ENCODE results near the gene TEX54.
"Not testable (repeated sequence)": the region's sequence is repeated elsewhere in the genome, so short reads cannot be mapped to it uniquely, and the experiment has no call there.

Gene TEX54

DNA sequence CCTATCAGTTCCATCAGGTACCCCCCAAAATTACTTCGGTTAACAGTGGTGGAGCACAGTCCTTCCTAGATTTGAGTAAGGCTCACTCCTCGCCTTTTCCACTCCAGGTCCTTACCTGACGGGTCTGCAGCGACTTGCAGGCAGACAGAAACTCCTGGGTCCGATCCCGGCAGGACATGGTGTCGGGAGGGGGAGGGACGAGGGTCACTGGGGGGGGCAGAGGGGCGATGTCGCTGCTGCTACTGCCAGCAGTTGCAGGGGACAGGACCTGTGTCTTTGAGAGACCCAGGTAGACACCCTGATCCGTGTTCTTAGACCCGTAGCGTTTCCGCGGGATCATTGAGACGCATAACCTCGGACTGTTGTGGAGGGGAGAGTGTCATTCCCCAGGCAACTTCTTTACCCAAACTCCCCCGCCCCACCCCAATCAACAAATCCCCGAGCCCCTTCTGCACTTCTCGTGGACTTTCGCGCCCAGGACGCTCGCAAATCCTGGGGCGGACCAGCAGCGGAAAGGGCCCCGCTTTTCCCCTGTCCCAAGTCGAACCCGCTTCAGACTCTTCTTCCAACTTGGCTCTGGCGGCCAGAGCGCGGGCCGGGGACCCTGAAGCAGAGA lies 1.6 kb downstream of the TEX54 start:
- DNase-seq: no peak

DNA sequence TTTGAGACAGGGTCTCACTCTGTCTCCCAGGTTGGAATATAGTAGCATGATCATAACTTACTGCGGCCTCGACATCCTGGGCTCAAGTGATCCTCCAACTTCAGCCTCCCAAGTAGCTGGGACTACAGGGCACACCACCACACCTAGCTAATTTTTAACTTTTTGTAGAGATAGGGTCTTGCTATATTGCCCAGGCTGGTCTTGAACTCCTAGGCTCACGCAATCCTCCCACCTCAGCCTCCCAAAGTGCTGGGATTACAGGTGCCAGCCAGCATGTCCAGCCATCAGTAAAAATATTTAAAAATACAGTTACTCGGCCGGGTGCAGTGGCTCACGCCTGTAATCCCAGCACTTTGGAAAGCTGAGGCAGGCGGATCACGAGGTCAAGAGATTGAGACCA lies 4.5 kb downstream of the TEX54 start:
- not testable (repeated sequence) for DNase-seq

DNA sequence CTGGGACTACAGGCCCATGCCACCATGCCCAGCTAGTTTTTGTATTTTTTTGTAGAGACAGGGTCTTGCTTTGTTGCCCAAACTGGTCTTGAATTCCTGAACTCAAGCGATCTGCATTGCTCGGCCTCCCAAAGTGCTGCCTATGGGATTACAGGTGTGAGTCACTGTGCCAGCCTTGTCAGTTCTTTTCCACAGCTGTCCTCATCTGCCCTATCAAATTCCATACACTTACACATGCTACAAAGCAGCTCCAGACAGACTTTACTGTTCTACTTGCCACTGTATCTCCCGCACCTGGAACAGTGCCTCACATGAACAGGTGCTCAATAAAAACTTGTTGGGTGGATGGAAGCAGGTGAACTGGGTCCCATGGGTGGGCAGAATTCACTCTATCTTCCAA lies 9.0 kb downstream of the TEX54 start:
- no peak for DNase-seq

DNA sequence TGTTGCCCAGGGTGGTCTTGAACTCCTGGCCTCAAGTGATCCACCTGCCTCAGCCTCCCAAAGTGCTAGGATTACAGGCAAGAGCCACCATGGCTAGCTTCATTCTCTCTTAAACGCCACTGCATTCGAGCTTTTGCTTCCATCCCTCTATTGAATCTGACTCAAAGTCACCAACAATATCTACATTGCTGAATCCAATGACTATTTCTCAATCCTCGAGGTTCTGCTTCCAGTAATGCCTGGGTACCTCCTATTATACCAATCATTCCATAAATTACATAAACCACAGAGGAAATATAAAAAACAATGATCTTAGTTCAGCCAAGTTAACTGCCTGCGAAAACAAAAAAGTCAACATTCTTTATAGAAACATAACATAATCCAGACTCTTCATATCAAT lies 15.5 kb downstream of the TEX54 start:
- no peak for DNase-seq

DNA sequence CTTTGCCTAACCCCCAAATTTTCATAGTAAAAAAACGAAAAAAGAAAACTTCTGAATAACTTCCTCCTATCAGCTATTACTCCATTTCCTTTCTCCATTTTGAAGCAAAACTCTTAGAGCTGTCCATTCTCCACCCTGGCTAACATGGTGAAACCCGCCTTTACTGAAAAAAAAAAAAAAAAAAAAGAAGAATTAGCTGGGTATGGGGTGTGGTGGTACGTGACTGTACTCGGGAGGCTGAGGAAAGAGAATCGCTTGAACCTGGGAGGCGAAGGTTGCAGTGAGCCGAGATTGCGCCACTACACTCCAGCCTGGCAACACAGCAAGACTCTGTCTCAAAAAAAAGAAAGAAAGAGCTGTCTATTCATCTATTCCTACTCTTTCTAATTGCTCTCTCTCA lies 16.1 kb downstream of the TEX54 start:
- no peak for DNase-seq

DNA sequence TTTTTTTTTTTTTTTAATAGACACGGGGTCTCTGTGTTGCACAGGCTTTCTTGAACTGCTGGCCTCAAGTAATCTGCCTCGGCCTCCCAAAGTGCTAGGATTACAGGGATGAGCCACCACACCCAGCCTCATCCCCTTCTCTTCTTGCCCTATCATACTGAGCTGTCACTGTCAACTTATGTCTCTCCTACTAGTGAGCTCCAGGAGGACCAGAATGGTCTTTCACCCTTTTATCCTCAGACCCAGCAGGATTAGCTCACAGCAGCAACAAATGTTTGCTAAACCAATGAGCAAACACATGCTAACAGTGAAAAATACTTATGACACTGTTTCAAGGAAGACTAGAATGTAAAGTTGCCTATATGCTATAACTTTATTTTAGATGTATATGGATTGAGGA lies 21.0 kb downstream of the TEX54 start:
- no peak for DNase-seq

DNA sequence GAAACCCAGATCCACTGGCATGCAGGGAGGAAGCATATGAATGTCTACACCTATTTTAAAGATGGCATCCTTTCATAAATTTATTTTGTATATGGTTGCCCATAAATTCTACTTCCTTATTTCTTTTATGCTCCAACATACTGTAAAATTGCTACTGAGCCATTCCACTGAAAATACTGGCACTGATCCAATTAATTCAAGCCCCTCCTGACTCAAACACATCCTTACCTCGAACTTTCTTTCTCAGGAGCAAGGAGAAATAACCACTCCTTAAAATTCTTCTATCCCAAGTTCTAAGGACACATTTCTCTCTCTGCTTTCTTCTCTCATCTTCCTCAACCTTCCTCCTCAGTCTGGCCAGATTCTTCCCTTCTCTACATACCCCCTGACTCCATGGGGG lies 21.9 kb downstream of the TEX54 start:
- DNase-seq: no peak

DNA sequence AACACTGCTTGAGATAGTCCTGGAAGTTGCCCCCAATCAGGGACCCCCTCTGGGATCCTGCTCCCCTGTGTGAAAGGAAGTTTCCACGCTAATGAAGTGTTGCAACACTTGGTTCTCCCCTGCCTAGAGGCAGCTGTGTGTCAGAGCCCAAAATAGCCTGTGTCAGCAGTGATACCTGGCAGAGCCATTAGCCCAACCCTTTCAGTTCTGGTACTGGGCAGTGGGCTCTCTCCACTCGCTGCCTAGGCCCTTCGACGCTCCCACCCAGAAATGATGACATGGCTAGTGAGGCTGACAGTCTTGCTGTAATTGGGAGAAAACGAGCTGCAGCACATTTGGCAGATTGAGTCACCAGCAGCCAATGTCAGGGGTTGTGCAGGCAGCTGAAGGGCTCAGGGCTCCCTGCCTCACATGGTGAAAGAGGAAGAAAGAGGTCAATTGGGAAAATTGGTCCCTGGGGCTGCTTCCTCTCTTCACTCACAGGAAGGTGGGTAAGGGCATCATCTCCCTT lies 26.0 kb downstream of the TEX54 start:
- DNase-seq: no peak

DNA sequence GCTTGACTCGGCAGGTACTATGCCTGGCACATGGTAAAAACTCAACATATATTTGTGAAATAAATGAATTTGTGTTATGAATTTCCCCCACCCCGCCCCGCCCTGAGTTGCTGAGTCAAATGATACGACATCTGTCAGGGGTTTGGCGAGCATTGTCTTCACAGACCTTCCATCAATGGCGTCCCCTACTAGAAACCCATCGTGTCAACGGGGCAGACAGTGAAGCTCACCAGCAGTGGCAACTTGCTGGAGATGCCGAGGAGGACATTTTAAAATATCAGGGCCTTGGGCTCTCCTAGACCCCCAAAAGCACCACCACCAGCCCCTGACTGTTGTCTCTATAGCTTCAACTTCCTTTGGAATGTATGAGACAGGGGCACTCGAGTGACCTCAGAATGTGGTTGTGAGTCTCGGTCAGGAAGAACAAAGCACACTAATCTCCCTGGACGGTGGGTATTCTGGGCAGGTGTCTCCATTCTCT lies 26.6 kb downstream of the TEX54 start:
- peak; percentile 66 for DNase-seq

DNA sequence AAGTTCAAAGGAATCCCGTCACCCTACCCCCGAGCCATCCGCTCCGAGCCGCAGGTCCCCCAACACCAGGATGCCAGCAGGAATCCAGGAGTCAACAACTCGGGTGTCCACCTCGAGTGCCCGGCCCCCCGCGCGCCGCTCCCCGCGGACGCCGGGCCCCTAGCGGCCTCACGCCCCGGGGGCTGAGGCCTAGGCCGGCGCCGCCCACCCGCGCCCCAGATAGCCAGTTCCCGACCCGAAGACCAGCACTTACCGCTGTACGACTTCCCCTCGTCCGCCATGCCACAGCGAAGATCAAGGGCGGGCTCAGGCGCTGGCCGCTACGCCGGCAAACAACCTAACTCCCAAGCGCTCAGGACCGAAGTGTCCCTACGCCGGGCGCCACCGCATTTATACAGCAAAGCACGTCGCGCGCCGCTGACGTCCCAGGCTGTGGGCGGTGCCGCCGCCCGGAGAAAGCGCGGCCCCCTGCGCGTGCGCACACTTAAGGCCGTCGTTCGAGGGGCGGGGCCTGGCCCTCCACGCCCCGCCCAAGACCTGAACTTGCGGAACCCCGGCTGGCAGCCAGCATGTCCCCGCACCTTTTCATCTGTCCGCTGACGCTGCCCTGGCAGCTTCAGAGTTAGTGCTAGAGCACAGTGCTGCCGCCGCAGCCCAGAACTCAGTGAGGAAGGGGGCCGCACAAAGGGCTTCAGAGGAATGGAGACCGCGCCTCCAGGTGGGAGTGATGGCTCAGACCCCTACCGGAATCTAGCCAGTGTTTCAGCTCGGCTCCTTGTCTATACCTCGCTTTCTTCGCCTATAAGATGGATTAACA lies 27.4 kb downstream of the TEX54 start, which contains the start of gene NXF1:
Gene NXF1 (minus strand): TSS at position 365 of the 817 bp plus-strand sequence. CDS start 84 bp downstream, at position 281.
- DNase-seq: peak; percentile 100

DNA sequence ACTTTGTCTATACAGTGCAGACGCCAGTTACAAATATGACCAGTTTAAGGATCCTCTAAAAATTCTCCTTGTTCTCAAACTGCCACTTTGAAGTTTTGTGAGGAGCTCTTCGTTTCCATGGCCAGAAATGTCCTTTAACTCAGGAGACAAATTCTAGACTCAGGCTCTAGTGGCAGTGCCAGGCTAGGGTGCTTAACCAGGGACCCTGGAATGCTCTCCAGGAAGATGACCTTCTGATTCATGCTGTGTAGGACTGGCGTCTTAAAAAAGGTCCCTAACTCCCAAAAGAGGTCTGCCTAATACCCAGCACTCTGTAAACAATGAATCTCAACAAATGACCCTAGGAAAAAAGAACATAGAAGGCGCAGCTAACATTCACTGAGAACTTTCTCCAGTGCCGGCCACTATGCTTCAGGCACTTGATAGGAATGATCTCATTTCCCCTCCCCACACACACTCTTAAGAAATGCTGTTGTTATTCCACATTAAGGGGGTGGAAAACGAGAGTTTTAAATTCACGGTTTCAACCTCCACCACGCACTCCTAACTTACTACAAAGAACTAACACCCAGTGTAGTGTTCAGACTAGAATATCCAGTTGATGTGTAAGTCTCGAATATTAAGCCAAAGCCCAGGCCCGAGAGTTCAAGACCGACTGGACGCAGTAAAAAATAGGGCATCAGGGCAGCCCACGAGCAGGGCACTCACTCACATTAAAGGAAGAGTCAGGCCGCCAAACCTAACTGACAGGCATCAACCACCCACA lies 28.1 kb downstream of the TEX54 start:
- no peak for DNase-seq

DNA sequence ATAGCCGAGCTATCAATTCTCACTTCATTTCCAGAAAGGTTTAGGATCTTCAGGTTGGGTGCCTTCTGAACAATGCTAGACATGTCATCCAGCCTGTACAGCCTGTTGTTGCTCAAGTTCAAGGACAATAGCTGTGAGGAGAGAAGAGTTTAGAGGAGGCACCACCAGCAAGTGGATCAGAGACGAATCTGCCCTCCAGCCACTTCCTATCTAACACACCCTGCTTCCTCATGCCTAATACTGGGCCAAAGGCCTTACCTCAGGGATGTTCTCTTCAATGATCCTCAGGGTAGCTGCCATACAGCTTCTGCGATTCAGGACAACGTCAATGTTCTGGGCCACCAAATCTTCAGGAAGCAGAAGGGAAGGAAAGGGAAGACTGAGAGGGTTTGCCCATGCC lies 31.6 kb downstream of the TEX54 start:
- DNase-seq: no peak

DNA sequence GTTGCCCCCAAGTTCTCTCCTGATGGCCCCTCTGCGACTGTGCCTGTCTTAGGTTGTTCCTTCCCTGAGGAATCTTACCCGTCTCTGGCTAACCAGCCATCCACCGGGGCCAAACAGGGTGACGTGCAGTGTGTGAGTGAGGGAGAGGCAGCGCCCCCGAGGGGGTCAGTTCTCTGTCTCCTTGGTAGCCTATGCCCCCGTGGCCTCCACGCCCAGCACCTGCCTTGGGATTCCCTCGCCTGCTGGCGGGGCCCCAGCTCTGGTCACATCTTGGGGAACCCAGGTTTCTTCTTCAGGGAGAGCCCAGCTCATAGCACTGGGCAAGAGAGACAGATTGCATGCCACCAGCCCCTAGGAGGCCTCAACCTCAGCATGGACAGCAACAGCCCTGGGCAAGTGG lies 33.2 kb downstream of the TEX54 start:
- DNase-seq: no peak

DNA sequence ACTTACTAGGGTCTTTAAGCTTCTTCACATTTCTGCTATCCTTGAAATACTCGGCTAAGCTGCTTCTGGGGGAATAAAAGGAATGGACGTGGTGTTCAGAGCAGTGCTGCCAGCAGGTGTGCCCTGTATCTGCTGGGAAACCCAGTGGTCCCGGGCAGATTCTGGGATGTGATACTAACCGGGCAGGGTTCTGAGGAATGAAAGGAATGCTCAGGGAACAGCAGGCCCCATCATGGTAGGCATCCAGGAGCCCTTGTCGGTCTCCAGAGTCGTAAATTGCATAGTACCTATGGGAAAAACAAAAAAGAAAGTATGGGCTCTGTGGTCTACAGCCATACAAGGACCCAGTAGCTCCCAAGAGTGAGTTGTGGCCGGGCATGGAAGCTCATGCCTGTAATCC lies 36.4 kb downstream of the TEX54 start:
- no peak for DNase-seq

DNA sequence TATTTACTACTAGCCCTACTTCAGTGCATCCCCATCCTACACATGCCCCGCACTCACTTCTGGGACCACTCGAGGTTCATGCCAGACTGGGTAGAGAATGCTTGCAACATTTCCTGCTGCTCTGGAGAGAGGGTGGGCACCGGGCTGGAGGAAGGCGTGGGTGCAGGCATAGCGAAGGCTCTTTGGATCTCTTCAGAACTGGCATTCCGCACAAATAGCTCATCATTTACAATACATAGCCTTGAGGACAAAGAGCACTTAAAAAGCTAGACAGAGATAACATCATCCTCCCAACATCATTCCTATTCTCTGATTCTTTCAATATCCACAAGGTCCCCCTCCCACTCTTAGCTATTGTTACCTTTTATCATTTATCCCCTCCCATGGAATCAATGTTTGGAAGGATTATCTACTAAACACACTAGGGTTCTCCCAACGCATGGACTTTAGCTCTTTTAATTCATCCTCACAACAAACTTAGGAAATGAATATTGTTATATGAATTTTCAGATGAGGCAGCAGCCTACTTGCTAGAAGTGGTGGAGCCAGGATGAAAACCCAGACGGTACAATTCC lies 38.4 kb downstream of the TEX54 start:
- no peak for DNase-seq

DNA sequence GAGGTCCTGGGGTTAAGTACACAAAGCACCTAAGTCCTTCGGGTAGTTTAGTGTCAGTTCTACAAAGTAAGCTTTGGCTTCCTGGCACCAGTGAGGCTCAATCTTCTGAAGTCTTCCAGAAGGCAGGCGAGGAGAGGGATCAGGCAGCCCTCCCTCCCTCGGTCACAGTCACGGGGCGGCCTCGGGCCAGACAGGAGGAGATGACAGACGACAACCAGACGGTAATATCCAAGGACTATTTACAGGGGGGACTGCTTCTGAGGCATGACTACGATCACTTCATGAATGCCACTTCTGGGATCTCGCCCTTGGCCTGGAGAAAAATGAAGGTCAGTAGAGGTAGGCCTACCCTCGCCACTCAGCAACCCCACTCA lies 40.5 kb downstream of the TEX54 start:
- no peak for DNase-seq

DNA sequence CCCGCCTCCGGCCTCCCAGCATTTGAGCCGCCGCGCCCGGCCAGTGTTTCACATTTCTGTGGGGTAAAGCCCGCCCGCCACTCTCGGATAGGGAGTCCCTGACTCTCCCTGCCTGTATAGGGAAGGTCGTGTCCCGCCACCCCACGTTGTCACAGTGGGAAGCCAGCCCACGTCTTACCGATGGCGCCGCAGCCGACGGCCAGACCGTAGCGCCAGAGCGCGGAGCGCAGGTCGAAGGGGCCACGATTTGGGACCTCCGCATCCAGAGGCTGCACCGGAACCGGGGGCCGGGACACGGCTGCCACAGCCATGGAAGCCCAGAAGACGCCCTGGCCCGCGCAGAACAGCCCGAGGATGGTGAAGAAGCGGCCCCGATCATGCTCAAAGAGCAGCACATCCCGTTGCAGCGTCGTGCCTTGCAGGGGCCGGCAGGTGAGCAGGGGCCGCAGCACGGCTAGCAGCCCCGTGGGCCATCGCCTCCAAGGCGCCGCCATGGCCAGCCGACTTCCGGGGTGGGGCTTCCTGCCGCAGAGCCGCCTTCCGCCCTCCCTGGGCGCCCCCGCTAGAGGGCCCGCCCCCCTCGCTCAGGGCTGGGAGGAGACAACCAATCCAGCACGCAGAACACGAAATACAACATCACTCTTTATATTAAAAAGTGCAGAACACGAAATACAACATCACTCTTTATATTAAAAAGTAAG lies 41.0 kb downstream of the TEX54 start, which contains the start of gene TMEM223:
Gene TMEM223 (minus strand): TSS at position 506 of the 701 bp plus-strand sequence. CDS start 12 bp downstream, at position 494.
- peak; percentile 93 for DNase-seq

DNA sequence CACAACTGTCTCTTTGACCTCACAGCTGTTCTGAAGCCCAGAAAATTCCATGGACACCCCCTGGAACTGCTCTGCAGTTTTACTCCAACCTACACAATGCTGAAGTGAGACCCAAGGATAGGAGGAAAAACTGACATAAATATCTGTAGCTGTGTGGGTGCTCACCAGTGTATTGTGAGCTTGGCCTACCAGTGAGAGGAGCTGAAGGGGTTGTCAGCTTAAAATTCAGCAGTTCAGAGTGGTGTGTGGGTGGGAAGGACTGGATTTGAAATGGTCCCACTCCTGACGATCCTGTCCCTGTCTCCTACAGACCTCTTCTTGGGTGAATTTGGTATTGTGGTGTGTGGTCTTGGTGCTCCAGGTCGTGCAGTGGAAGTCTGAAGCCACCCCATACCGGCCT lies 43.1 kb downstream of the TEX54 start:
- DNase-seq: no peak

DNA sequence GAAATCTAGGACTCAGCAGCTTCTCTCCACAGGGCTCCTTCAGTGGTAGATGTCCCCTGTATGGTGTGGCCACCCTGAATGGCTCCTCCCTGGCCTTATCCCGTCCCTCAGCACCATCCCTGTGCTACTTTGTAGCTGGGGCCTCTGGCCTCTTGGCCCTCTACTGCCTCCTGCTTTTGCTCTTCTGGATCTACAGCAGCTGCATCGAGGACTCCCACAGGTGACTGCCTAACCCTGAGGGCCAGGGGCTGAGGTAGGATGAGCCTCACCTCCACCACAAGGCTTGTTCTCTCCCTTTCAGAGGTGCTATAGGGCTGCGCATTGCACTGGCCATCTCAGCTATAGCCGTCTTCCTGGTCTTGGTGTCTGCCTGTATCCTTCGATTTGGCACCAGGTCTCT lies 43.6 kb downstream of the TEX54 start:
- no peak for DNase-seq

DNA sequence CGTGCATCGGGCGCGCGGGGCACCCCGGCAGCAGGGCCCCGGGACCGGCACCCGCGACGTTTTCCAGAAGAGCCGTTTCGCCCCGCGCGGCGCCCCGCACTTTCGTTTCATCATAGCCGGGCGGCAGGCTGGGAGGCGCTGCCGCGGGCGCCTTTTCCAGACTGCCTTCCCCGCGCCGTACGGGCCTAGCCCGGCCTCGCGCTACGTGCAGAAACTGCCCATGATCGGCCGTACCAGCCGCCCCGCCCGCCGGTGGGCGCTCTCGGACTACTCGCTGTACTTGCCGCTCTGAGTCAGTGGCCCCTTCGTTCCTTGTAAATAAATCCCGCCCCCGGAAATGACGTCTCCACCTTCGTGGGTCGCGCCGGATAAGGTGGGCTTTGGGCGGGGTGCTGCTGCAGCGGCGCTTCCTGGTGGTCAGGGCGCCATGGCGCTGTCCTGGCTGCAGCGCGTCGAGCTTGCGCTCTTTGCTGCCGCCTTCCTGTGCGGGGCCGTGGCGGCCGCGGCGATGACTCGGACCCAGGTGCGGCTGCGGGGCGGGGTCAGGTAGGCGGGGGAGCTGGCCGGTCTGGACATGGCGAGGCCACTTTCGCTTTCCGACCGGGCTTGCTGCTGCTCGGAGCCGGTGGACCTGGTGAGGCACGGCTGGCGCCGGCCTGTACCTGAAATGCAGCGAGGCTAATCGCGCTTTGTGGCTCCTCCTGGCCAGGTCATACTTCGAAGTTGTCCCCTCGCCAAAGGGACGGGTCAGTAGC lies 45.5 kb downstream of the TEX54 start, which contains the start of gene TMEM179B:
Gene TMEM179B (plus strand): TSS at position 398 of the 755 bp plus-strand sequence. CDS start 30 bp downstream, at position 428.
- DNase-seq: peak; percentile 99

DNA sequence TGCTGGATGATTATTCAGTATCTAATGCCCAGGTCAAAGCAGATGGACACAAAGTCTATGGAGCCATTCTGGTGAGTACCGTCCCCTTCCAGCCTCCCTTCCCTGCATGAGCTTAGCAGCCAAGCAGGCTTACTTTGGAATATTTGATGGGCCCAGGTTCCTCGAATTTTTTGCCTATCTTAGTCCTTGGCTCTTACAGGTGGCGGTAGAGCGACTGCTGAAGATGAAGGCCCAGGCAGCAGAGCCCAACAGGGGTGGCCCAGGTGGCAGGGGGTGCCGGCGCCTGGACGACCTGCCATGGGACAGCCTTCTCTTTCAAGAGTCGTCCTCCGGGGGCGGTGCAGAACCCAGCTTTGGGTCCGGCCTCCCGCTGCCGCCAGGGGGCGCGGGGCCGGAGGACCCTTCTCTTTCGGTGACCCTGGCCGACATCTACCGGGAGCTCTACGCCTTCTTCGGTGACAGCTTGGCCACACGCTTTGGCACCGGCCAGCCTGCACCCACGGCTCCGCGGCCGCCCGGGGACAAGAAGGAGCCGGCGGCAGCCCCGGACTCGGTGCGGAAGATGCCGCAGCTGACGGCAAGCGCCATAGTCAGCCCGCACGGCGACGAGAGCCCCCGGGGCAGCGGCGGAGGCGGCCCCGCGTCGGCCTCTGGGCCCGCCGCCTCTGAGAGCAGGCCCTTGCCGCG lies 46.2 kb downstream of the TEX54 start:
- DNase-seq: peak; percentile 94
